ENCODE data around the gene UBAP1L.
A peak's percentile ranks its signal among the peaks of the same experiment; 100 is the strongest.
"Not testable (repeated sequence)": the region's sequence is repeated elsewhere in the genome, so short reads cannot be mapped to it uniquely, and the experiment has no call there.

UBAP1L gene

DNA sequence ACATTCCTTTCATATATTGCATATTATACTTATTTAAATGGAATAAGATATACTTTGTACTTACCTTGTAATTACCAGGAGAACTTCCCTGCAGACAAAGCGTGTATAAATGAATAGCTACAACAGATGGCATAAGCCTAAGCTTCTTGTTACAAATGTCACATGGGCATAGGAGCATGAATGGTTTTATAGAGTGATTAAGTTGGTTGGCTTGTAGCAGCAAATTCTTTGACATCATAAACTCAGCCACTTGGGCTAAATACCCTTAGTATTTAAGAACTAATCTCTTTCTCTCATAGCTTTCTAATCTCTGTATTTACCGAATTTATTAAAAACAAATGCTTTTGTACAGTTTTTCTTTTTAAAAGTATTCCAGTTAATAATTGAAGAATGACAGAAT is at the start of gene UBAP1L:
TSS of gene UBAP1L (minus strand) at position 115 of the 400 bp plus-strand sequence. CDS start 8,985 bp downstream, outside the sequence.
- H3K36me3 ChIP-seq (ENCODE audit: insufficient read depth, low read length), result peaks cover 72% of the 10 kb centered on the region
- no peak within 1 kb of the TSS for H2AFZ ChIP-seq (ENCODE audit: low read depth, low read length)
- no peaks in the 10 kb centered on the region for H3K4me1 ChIP-seq (ENCODE audit: insufficient read depth, low read length)
- H3K27me3 ChIP-seq (ENCODE audit: insufficient read depth, low read length), result no peaks in the 10 kb centered on the region
- no peaks in the 10 kb centered on the region for H3K9me3 ChIP-seq (ENCODE audit: low read length)
- H3K4me3 ChIP-seq (ENCODE audit: low read length), result no peak within 1 kb of the TSS

GRCh38 chr15:65164139-65164538 is 49.1 kb upstream of the UBAP1L start:
- Histone ChIP-seq H3K4me3 (ENCODE audit: low read length) (no peak overlapping the region), H3K27me3 (ENCODE audit: insufficient read depth, low read length) (no peaks in the 10 kb centered on the region), H3K36me3 (ENCODE audit: insufficient read depth, low read length) (peaks cover 37% of the 10 kb centered on the region), H3K9me3 (ENCODE audit: low read length) (no peaks in the 10 kb centered on the region), H3K4me1 (ENCODE audit: insufficient read depth, low read length) (no peaks in the 10 kb centered on the region), H2AFZ (ENCODE audit: low read depth, low read length) (no peak overlapping the region)

DNA sequence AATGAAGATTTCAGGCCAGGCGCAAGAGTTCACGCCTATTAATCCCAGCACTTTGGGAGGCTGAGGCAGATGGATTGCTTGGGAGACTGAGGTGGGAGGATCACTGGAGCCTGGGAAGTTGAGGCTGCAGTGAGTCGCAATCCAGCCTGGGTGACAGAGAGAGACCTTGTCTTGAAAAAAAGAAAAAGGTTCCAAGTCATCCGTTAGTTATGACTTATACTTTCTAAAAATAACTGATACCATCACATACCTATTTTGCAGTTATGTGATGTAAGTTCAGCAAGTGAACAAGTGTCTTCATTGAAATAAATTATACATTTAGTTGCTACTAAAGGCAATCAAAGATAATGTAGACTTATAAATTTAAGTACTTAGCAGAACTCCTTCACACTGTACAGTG is 48.0 kb upstream of the UBAP1L start:
- Histone ChIP-seq H3K36me3 (ENCODE audit: insufficient read depth, low read length) (peaks cover 46% of the 10 kb centered on the region), H3K4me1 (ENCODE audit: insufficient read depth, low read length) (no peaks in the 10 kb centered on the region), H2AFZ (ENCODE audit: low read depth, low read length) (no peak overlapping the region), H3K4me3 (ENCODE audit: low read length) (no peak overlapping the region), H3K9me3 (ENCODE audit: low read length) (no peaks in the 10 kb centered on the region), H3K27me3 (ENCODE audit: insufficient read depth, low read length) (no peaks in the 10 kb centered on the region)

GRCh38 chr15:65156692-65157091 is 41.7 kb upstream of the UBAP1L start:
- H3K27me3 ChIP-seq (ENCODE audit: insufficient read depth, low read length), result no peaks in the 10 kb centered on the region
- no peak overlapping the region for H3K4me3 ChIP-seq (ENCODE audit: low read length)
- no peaks in the 10 kb centered on the region for H3K4me1 ChIP-seq (ENCODE audit: insufficient read depth, low read length)
- no peaks in the 10 kb centered on the region for H3K9me3 ChIP-seq (ENCODE audit: low read length)
- no peak overlapping the region for H2AFZ ChIP-seq (ENCODE audit: low read depth, low read length)
- H3K36me3 ChIP-seq (ENCODE audit: insufficient read depth, low read length), result peaks cover 67% of the 10 kb centered on the region

DNA sequence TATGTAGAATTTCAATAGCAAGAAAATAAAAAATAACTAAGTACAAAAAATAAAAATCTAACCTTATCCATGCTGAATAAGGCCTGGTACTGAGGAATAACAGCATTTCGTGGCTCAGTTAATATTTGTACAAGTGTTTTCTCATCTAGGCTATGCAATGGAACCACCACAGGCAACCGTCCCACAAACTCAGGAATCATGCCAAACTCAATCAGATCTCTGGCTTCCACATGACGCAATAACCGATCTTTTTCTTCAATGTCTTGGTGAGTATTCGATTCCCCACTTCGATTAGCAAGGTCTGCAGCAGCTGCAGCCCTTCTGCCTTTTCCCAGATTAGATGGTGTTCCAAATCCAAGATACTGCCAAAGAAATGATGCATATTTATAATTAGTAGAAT is 39.7 kb upstream of the UBAP1L start:
- no peak overlapping the region for H3K4me3 ChIP-seq (ENCODE audit: low read length)
- no peaks in the 10 kb centered on the region for H3K4me1 ChIP-seq (ENCODE audit: insufficient read depth, low read length)
- peaks cover 75% of the 10 kb centered on the region for H3K36me3 ChIP-seq (ENCODE audit: insufficient read depth, low read length)
- H2AFZ ChIP-seq (ENCODE audit: low read depth, low read length), result no peak overlapping the region
- H3K27me3 ChIP-seq (ENCODE audit: insufficient read depth, low read length), result no peaks in the 10 kb centered on the region
- H3K9me3 ChIP-seq (ENCODE audit: low read length), result no peaks in the 10 kb centered on the region

GRCh38 chr15:65147902-65148301 is 32.9 kb upstream of the UBAP1L start:
- Histone ChIP-seq H2AFZ (ENCODE audit: low read depth, low read length) (no peak overlapping the region), H3K4me3 (ENCODE audit: low read length) (no peak overlapping the region), H3K4me1 (ENCODE audit: insufficient read depth, low read length) (no peaks in the 10 kb centered on the region), H3K27me3 (ENCODE audit: insufficient read depth, low read length) (no peaks in the 10 kb centered on the region), H3K36me3 (ENCODE audit: insufficient read depth, low read length) (peaks cover 37% of the 10 kb centered on the region), H3K9me3 (ENCODE audit: low read length) (no peaks in the 10 kb centered on the region)

- no peak overlapping the region for H2AFZ ChIP-seq (ENCODE audit: low read depth, low read length)
- H3K4me3 ChIP-seq (ENCODE audit: low read length), result no peak overlapping the region
- H3K27me3 ChIP-seq (ENCODE audit: insufficient read depth, low read length), result no peaks in the 10 kb centered on the region
- H3K4me1 ChIP-seq (ENCODE audit: insufficient read depth, low read length), result no peaks in the 10 kb centered on the region
- peaks cover 29% of the 10 kb centered on the region for H3K36me3 ChIP-seq (ENCODE audit: insufficient read depth, low read length)
- no peaks in the 10 kb centered on the region for H3K9me3 ChIP-seq (ENCODE audit: low read length)
These were observed 31.4 kb upstream of the UBAP1L start for GRCh38 chr15:65146438-65146837.

- not testable (repeated sequence) for H3K36me3 ChIP-seq (ENCODE audit: insufficient read depth, low read length); H3K4me1 ChIP-seq (ENCODE audit: insufficient read depth, low read length); H3K4me3 ChIP-seq (ENCODE audit: low read length); H2AFZ ChIP-seq (ENCODE audit: low read depth, low read length); H3K9me3 ChIP-seq (ENCODE audit: low read length); H3K27me3 ChIP-seq (ENCODE audit: insufficient read depth, low read length)
These were observed 23.6 kb upstream of the UBAP1L start for GRCh38 chr15:65138631-65139030.

GRCh38 chr15:65137893-65138292 is 22.9 kb upstream of the UBAP1L start:
- H3K4me3 ChIP-seq (ENCODE audit: low read length); H3K36me3 ChIP-seq (ENCODE audit: insufficient read depth, low read length); H3K9me3 ChIP-seq (ENCODE audit: low read length); H3K4me1 ChIP-seq (ENCODE audit: insufficient read depth, low read length); H2AFZ ChIP-seq (ENCODE audit: low read depth, low read length); H3K27me3 ChIP-seq (ENCODE audit: insufficient read depth, low read length): not testable (repeated sequence)

GRCh38 chr15:65137089-65137488 is 22.1 kb upstream of the UBAP1L start:
- not testable (repeated sequence) for H3K4me3 ChIP-seq (ENCODE audit: low read length); H2AFZ ChIP-seq (ENCODE audit: low read depth, low read length); H3K36me3 ChIP-seq (ENCODE audit: insufficient read depth, low read length)

GRCh38 chr15:65134538-65134937 is 19.5 kb upstream of the UBAP1L start:
- Histone ChIP-seq H3K36me3 (ENCODE audit: insufficient read depth, low read length) (peaks cover 12% of the 10 kb centered on the region), H2AFZ (ENCODE audit: low read depth, low read length) (no peak overlapping the region), H3K4me1 (ENCODE audit: insufficient read depth, low read length) (peaks cover 14% of the 10 kb centered on the region), H3K4me3 (ENCODE audit: low read length) (peak overlapping the region; percentile 94), H3K27me3 (ENCODE audit: insufficient read depth, low read length) (no peaks in the 10 kb centered on the region), H3K9me3 (ENCODE audit: low read length) (no peaks in the 10 kb centered on the region)

More at GRCh38 chr15:65137089-65137488, 22.1 kb upstream of the UBAP1L start:
- peaks cover 11% of the 10 kb centered on the region for H3K4me1 ChIP-seq (ENCODE audit: insufficient read depth, low read length)
- H3K9me3 ChIP-seq (ENCODE audit: low read length); H3K27me3 ChIP-seq (ENCODE audit: insufficient read depth, low read length): not testable (repeated sequence)

- no peaks in the 10 kb centered on the region for H3K27me3 ChIP-seq (ENCODE audit: insufficient read depth, low read length)
- H3K9me3 ChIP-seq (ENCODE audit: low read length), result no peaks in the 10 kb centered on the region
- H3K4me1 ChIP-seq (ENCODE audit: insufficient read depth, low read length), result peaks cover 14% of the 10 kb centered on the region
These were observed 18.7 kb upstream of the UBAP1L start, which contains the start of gene PDCD7 for GRCh38 chr15:65133548-65134200. TSS of gene PDCD7 (minus strand) at chr15:65133808. CDS start at chr15:65133781, 27 bp downstream.

DNA sequence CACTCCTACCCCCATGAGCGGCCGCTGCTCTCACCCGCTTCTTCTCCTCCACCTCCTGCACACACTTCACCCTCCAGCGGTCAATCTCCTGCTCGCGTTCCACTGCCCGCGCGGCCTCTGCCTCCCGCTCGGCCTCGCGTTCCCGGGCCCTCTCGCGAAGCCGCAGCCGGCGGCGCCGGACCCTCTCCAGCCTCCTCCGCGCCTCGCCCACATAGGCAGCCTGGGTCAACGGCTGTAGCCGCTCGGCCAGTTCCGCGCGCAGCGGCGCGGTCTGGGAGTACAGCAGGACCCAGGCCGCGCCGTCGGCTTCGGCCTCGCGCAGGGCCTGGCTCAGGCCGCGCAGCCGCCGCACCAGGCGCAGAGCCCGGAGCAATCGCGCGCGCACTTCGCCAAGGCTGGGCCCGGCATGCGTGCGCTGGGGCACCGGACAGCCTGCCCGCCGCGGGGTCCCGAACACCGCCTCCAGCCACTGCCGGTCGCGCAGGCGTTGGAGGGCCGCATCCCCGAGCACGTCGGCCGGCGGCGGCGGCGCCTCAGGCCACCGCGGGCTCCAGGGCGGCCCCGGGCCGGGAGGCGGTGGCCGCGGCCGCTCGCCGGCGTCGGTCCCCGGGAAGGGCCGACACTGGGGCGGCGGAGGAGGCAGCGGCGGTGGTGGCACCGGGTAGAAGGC is 18.0 kb upstream of the UBAP1L start:
- Histone ChIP-seq H2AFZ (ENCODE audit: low read depth, low read length) (peak overlapping the region; percentile 30), H3K27me3 (ENCODE audit: insufficient read depth, low read length) (no peaks in the 10 kb centered on the region), H3K9me3 (ENCODE audit: low read length) (no peaks in the 10 kb centered on the region), H3K4me3 (ENCODE audit: low read length) (peak overlapping the region; percentile 94), H3K4me1 (ENCODE audit: insufficient read depth, low read length) (peaks cover 14% of the 10 kb centered on the region), H3K36me3 (ENCODE audit: insufficient read depth, low read length) (peaks cover 27% of the 10 kb centered on the region)

More at GRCh38 chr15:65133548-65134200, 18.7 kb upstream of the UBAP1L start, which contains the start of gene PDCD7:
- H2AFZ ChIP-seq (ENCODE audit: low read depth, low read length), result peak within 1 kb of the TSS; percentile 30
- H3K36me3 ChIP-seq (ENCODE audit: insufficient read depth, low read length), result peaks cover 20% of the 10 kb centered on the region
- peak within 1 kb of the TSS; percentile 94 for H3K4me3 ChIP-seq (ENCODE audit: low read length)

All from neuron (in vitro differentiated cells).